ENCODE measurements around the gene SAMD9L.
"Not testable (repeated sequence)": the region's sequence is repeated elsewhere in the genome, so short reads cannot be mapped to it uniquely, and the experiment has no call there.

SAMD9L gene

DNA sequence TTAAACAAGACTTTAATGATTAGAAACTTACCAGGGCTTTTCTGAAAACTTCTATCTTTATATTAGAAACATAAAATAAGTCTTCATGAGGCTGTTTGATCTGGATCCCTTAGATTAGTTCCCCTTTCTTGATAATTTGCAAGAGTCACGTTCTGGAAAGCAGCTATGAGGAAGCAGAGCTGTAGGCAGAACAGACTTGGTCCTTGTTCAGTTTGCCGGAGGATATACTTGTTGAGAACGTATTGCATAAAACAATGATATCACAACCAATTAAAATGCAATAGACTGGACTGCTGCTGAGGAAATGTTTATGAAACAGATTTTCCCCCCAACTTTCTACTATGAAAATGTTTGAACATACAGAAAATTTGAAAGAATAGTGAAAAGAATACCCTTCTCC is 2.8 kb downstream of the SAMD9L start:
- DNase-seq: no peak

- DNase-seq: no peak
Observed at GRCh38 chr7:93142127-93142526, 6.1 kb downstream of the SAMD9L start.

- DNase-seq: no peak
Observed at GRCh38 chr7:93140582-93141191, 7.5 kb downstream of the SAMD9L start.

DNA sequence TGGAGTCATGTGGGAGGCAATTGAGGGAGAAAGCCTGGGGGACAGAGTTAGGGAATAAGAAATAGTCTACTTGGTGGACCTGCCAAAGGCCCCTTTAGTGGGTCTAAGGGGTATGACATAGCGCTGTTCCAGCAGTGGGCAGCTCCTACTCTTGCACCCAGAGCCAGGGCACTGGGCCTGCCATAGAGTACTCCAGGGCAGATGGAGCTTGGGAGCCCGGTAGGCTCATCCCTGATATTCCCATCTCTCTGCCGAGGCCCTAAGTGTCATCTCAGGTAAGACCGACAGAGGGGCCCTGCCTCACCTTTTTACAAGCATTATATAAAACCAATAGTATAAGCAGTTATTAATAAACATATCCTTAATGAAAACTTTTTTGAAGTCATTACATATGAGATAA is 9.6 kb downstream of the SAMD9L start:
- no peak for DNase-seq

DNA sequence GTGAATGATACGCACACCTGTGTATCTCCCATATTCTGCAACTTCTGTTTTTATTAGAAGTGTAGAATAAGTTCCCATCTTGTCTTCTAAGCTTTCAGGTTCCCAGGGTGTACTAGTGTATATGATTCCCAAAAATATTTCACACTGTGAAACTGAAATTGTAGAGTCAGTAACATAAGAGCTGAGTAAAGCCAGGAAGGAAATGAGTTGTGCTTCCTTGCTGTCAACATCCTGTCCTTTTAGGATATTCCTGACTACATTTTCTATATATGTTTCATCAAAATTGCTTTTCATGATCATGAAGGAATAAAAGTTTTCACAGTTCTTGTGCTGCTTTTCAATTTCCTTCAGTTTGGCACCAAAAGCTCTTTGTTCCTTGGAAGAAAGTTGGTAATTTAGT is 15.2 kb downstream of the SAMD9L start:
- DNase-seq: no peak

- no peak for DNase-seq
Observed at GRCh38 chr7:93132216-93132615, 16.0 kb downstream of the SAMD9L start.

- not testable (repeated sequence) for DNase-seq
Observed at GRCh38 chr7:93126954-93127353, 21.2 kb downstream of the SAMD9L start.

DNA sequence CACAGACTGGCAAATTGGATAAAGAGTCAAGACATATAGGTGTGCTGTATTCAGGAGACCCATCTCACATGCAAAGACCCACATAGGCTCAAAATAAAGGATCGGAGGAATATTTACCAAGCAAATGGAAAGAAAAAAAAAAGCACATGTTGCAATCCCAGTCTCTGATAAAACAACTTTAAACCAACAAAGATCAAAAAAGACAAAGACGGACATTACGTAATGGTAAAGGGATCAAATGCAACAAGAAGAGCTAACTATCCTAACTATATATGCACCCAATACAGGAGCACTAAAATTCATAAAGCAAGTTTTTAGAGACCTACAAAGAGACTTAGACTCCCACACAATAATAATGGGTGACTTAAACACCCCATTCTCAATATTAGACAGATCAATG is 24.7 kb downstream of the SAMD9L start:
- not testable (repeated sequence) for DNase-seq

DNA sequence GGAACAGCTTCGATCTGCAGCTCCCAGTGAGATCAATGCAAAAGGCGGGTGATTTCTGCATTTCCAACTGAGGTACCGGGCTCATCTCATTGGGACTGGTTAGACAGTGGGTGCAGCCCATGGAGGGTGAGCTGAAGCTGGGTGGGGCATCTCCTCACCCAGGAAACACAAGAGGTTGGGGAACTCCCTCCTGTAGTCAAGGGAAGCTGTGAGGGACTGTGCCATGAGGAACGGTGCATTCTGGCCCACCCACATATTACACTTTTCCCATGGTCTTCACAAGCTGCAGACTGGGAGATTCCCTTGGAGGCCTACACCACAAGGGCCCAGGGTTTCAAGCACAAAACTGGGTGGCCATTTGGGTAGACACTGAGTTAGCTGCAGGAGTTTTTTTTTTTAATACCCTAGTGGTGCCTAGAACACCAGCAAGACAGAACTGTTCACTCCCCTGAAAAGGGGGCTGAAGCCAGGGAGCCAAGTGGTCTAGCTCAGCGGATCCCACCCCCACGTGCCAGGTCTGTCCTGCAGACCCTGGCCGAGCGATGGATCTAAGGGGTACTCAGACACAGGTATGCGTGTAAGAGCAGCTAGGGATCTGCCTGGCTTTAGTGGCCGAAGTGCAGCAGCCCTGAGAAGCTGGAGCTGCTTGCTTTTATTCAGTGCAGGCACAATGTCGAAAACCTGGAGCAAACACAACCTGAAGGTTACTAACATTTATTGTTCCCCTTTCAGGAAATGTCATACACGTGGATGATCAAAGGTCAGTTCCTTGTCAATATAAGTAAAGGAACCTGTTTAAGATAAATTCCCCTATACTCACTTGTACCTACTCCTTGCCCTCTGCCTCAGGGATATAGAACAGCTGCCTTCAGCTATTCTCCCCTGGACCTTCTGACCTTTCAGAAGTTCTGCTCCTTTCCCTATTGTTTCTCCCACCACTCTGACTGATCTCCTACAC is 27.3 kb downstream of the SAMD9L start:
- no peak for DNase-seq

GRCh38 chr7:93119191-93119905 is 28.8 kb downstream of the SAMD9L start:
- no peak for DNase-seq

- DNase-seq: peak; percentile 79 to 93
Observed at GRCh38 chr7:93117852-93118530, 30.2 kb downstream of the SAMD9L start, which contains the start of gene SAMD9. SAMD9 (minus strand) TSS chr7:93117979; CDS start chr7:93106097, 11,882 bp downstream.

GRCh38 chr7:93117327-93117726 is 30.9 kb downstream of the SAMD9L start:
- DNase-seq: no peak

DNA sequence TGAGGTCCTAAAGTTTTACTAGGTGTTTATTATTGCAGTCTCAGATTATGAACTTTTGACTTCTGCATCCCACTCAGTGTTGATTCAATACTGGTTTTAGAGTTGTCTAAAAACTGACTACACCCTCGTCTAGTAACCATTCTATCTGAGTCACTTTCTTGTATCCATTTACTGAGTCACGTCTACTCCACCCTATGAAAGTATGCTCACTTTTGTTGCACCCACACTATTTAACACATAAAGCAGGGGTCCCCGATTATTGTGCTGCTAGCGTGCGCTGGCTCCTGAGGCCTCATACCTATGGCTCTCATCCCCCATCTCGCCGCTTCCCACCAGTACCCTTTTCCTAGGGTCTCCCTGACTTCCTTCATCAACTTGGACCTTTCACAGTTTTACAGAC is 32.4 kb downstream of the SAMD9L start:
- no peak for DNase-seq

- DNase-seq: no peak
Observed at GRCh38 chr7:93108003-93108402, 40.2 kb downstream of the SAMD9L start.

- DNase-seq: no peak
Observed at GRCh38 chr7:93097388-93097787, 50.8 kb downstream of the SAMD9L start.

DNA sequence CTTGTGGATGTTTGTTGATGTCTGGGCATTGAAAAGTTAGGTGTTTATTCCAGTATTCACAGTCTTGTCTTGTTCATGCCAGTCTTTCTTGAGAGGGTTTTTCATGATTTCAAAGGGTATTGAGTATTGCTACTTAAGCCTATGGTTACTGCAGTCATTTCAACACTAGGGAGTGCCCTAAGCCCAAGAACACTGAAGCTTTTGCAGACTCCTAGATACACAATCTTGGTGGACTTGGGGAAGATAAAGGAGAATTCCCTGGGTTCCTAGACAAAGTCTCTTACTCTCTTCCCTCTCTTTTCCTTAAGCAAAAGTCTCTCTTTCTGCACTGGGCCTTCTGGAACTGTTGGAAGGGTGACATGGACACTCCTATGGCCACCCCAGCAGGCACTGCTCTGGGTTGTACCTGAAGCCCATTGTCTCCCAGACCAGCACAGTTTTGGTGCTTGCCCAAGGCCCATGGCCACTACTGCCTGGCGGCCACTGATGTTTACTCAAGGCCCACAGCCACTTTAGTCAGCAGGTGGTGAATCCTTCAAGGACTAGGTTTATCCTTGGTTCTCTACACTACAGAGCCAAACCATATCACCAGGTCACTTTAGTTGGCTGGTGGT is 55.3 kb downstream of the SAMD9L start:
- DNase-seq: peak in 1 of 2 experiments; percentile 11

Measured in NCI-H2081 (cell line).